Epithelial cell of esophagus (primary cell): ENCODE data around the gene ORAI1.

Source experiments
- DNase-seq: peaks from one replicate; pipeline ENCODE4 v3.0.0; 2010; ENCODE audit warnings: low read depth
- H3K4me3 ChIP-seq: 2 replicates; pipeline ENCODE4 v1.5.1; 2011; ENCODE audit warnings: mild to moderate bottlenecking, low read length, control low read depth
- TF ChIP-seq, protein P1 (sequence below): IDR thresholded peaks from 2 replicates; pipeline ENCODE4 v1.5.1; 2011; ENCODE audit warnings: low read depth, mild to moderate bottlenecking, low read length, control low read depth, inconsistent platforms; ENCODE audit not compliant: insufficient read depth; ENCODE audit errors: missing control alignments

ORAI1 gene

GRCh38 chr12:121610239-121611149, 15.8 kb upstream of the ORAI1 start:
- DNase-seq, result no peak
- no peak overlapping the region for H3K4me3 ChIP-seq
- TF ChIP-seq, protein P1, sequence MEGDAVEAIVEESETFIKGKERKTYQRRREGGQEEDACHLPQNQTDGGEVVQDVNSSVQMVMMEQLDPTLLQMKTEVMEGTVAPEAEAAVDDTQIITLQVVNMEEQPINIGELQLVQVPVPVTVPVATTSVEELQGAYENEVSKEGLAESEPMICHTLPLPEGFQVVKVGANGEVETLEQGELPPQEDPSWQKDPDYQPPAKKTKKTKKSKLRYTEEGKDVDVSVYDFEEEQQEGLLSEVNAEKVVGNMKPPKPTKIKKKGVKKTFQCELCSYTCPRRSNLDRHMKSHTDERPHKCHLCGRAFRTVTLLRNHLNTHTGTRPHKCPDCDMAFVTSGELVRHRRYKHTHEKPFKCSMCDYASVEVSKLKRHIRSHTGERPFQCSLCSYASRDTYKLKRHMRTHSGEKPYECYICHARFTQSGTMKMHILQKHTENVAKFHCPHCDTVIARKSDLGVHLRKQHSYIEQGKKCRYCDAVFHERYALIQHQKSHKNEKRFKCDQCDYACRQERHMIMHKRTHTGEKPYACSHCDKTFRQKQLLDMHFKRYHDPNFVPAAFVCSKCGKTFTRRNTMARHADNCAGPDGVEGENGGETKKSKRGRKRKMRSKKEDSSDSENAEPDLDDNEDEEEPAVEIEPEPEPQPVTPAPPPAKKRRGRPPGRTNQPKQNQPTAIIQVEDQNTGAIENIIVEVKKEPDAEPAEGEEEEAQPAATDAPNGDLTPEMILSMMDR, result no peak

GRCh38 chr12:121611306-121611705, 15.0 kb upstream of the ORAI1 start:
- DNase-seq, result no peak
- TF ChIP-seq, protein P1, result no peak
- no peak overlapping the region for H3K4me3 ChIP-seq

- no peak overlapping the region for H3K4me3 ChIP-seq
- no peak for DNase-seq
- TF ChIP-seq, protein P1, result no peak
Measured at GRCh38 chr12:121613462-121613861, 12.9 kb upstream of the ORAI1 start.

DNA sequence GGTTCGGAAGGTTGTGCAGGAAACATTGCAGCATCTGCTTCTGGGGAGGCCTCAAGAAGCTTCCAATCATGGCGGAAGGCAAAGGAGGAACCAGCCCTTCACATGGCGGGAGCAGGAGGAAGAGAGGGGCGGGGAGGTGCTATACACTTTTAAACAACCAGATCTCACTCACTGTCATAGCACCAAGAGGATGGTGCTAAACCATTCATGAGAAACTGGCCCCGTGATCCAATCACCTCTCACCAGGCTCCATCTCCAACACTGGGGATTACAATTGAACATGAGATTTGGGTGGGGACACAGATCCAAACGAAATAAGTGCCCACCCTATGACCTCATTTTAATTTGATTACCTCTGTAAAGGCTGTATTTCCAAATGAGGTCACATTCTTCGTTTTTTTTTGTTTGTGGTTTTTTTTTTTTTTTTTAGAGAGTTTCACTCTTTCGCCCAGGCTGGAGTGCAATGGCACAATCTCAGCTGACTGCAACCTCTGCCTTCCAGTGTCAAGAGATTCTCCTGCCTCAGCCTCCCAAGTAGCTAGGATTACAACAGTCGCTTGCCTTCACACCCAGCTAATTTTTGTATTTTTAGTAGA, 11.4 kb upstream of the ORAI1 start:
- TF ChIP-seq, protein P1, result no peak
- H3K4me3 ChIP-seq, result no peak overlapping the region
- DNase-seq, result no peak

GRCh38 chr12:121618659-121619233, 7.6 kb upstream of the ORAI1 start:
- DNase-seq, result no peak
- TF ChIP-seq, protein P1, result no peak
- H3K4me3 ChIP-seq, result no peak overlapping the region

DNA sequence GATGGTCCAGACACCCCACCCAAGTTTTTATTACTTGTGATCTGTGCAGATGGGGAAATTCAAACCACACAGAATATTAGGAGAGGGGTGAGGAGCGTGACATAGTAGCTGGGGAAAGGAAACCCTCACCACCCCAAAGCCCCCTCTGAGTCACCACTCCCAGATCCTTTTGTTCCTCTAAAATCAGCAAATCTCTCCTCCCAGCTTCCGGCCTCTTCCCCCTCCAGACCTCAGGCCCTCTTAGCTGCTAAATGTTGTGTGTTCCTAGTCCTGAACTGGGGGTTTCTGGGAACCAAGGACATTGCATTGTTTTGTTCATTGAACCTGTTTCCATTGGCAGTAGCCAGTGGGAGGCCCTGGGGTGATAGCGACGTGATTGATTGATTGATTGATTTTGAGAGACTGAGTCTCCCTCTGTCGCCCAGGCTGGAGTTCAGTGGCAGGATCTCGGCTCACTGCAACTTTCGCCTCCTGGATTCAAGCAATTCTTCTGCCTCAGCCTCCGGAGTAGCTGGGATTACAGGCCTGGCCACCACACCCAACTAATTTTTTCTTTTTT, 5.9 kb upstream of the ORAI1 start:
- H3K4me3 ChIP-seq, result no peak overlapping the region
- TF ChIP-seq, protein P1, result no peak
- DNase-seq, result no peak
